Keratinocyte (primary cell): ENCODE results near the gene LRCH3. TPM values are rescaled to one million over a fixed set of nuclear protein-coding genes. Genes with fewer than 3 reads are reported as not detected.

Source experiments
- DNase-seq: peaks from one replicate; pipeline ENCODE4 v3.0.0-alpha.2; 2011; ENCODE audit warnings: low read depth, missing footprints, low spot score
- FAIRE-seq: peaks from 2 replicates; lab custom pipeline; 2011; peaks lifted over from hg19 to GRCh38; lab: Jason Lieb, UNC
- H2AFZ ChIP-seq: 2 replicates; pipeline ENCODE4 v1.6.0; 2012; ENCODE audit warnings: low read length, control low read depth, inconsistent platforms; ENCODE audit not compliant: control insufficient read depth
- H3K27ac ChIP-seq: 2 replicates; pipeline ENCODE4 v1.5.1; 2011; ENCODE audit warnings: low read length; ENCODE audit not compliant: control insufficient read depth, insufficient read depth
- H3K27me3 ChIP-seq: 3 replicates; pipeline ENCODE4 v1.6.0; 2011; ENCODE audit warnings: low read length; ENCODE audit not compliant: control insufficient read depth, insufficient read depth; ENCODE audit errors: extremely low read depth
- H3K36me3 ChIP-seq, 2 experiments: 2 replicates in 1 of 2; 3 replicates in 1 of 2; pipeline ENCODE4 v1.5.1; 2011; ENCODE audit warnings: low read length in 2 of 2, mild to moderate bottlenecking in 1 of 2; ENCODE audit not compliant: control insufficient read depth in 2 of 2, insufficient read depth in 2 of 2; ENCODE audit errors: extremely low read depth in 1 of 2
- H3K4me1 ChIP-seq: 3 replicates; pipeline ENCODE4 v1.5.1; 2011; ENCODE audit warnings: low read length; ENCODE audit not compliant: control insufficient read depth, insufficient read depth; ENCODE audit errors: extremely low read depth
- H3K4me2 ChIP-seq: 3 replicates; pipeline ENCODE4 v1.6.0; 2011; ENCODE audit warnings: low read depth, low read length; ENCODE audit not compliant: control insufficient read depth, insufficient read depth; ENCODE audit errors: extremely low read depth
- H3K4me3 ChIP-seq, 3 experiments: fragments of 200-600 bp in 1 of 3; sonication (generic) in 1 of 3; 2 replicates in 2 of 3; 3 replicates in 1 of 3; pipeline ENCODE4 v1.5.1; 2011 to 2016; ENCODE audit warnings: low read length in 3 of 3, mild to moderate bottlenecking in 3 of 3, control low read depth in 2 of 3, inconsistent platforms in 1 of 3, low read depth in 1 of 3, mixed read lengths in 1 of 3, mixed run types in 1 of 3, moderate library complexity in 1 of 3; ENCODE audit not compliant: control insufficient read depth in 2 of 3, insufficient read depth in 2 of 3; ENCODE audit errors: extremely low read depth in 1 of 3
- H3K79me2 ChIP-seq: 2 replicates; pipeline ENCODE4 v1.6.0; 2012; ENCODE audit warnings: low read length; ENCODE audit not compliant: control insufficient read depth, insufficient read depth
- H3K9ac ChIP-seq: 3 replicates; pipeline ENCODE4 v1.6.0; 2011; ENCODE audit warnings: low read length; ENCODE audit not compliant: control insufficient read depth, insufficient read depth; ENCODE audit errors: extremely low read depth
- H3K9me1 ChIP-seq: 3 replicates; pipeline ENCODE4 v1.6.0; 2011; ENCODE audit warnings: low read length; ENCODE audit not compliant: control insufficient read depth, insufficient read depth; ENCODE audit errors: extremely low read depth
- H3K9me3 ChIP-seq: 2 replicates; pipeline ENCODE4 v1.5.1; 2012; ENCODE audit warnings: low read depth, low read length; ENCODE audit not compliant: control insufficient read depth
- H4K20me1 ChIP-seq: 3 replicates; pipeline ENCODE4 v1.6.0; 2011; ENCODE audit warnings: low read length; ENCODE audit not compliant: control insufficient read depth, insufficient read depth; ENCODE audit errors: extremely low read depth
- EZH2 ChIP-seq: IDR thresholded peaks from one replicate; pipeline ENCODE4 v1.6.1; 2012; ENCODE audit warnings: inconsistent platforms, mild to moderate bottlenecking, low read length, moderate library complexity
- dilution Hi-C: fragments of 300-500 bp; cut with MboI; formaldehyde crosslinking; loops from one replicate; pipeline ENCODE4 v1.7.0; 2020; ENCODE audit warnings: low sequenced_read_pairs; ENCODE audit not compliant: extremely low pct_ligation_motif_present
- polyA plus RNA-seq, 5 experiments: library from polyadenylated mRNA; depleted of rRNA in 3 of 5; stranded (reverse) in 3 of 5; stranded (forward) in 1 of 5; unstranded in 1 of 5; fragments of >200 nt; gene quantifications; 1 replicate in 1 of 5; 2 replicates in 3 of 5; 3 replicates in 1 of 5; pipeline versions ENCODE4 v1.2.1 to v1.2.3, GENCODE V29; 2011 to 2012; ENCODE audit warnings: missing spikeins in 2 of 5, low read depth in 1 of 5, low replicate concordance in 1 of 5
- TF ChIP-seq, protein P1 (sequence below), 3 experiments: IDR thresholded peaks in 1 of 3; conservative IDR thresholded peaks in 1 of 3; optimal IDR thresholded peaks in 1 of 3; 2 replicates in 2 of 3; 3 replicates in 1 of 3; pipeline versions ENCODE3 to v1.5.1; 2011; ENCODE audit warnings: low read length in 3 of 3, mild to moderate bottlenecking in 3 of 3, moderate library complexity in 2 of 3, control low read depth in 1 of 3, inconsistent platforms in 1 of 3; ENCODE audit not compliant: insufficient read depth in 2 of 3; ENCODE audit errors: extremely low read depth in 1 of 3

The LRCH3 gene
- polyA plus RNA-seq, 1 donor (not counting 4 experiments of a cell fraction or from before 2014, with no cell fraction given), result 50.2 TPM

- no peak for FAIRE-seq
- dilution Hi-C loops, result no loop called here
- Histone ChIP-seq H3K9me3 (no peaks in the 10 kb centered on the region), H3K4me1 (peaks cover 18% of the 10 kb centered on the region), H2AFZ (no peak overlapping the region), H3K4me3 (no peak overlapping the region), H3K4me2 (no peak overlapping the region), H3K79me2 (peaks cover 65% of the 10 kb centered on the region), H3K9ac (no peak overlapping the region), H3K9me1 (peaks cover 2% of the 10 kb centered on the region), H3K27ac (no peak overlapping the region), H3K36me3 (peaks cover 1 to 9% of the 10 kb centered on the region in 2 experiments), H3K27me3 (no peaks in the 10 kb centered on the region), H4K20me1 (peaks cover 3% of the 10 kb centered on the region)
- DNase-seq, result no peak
- TF ChIP-seq, protein P1, sequence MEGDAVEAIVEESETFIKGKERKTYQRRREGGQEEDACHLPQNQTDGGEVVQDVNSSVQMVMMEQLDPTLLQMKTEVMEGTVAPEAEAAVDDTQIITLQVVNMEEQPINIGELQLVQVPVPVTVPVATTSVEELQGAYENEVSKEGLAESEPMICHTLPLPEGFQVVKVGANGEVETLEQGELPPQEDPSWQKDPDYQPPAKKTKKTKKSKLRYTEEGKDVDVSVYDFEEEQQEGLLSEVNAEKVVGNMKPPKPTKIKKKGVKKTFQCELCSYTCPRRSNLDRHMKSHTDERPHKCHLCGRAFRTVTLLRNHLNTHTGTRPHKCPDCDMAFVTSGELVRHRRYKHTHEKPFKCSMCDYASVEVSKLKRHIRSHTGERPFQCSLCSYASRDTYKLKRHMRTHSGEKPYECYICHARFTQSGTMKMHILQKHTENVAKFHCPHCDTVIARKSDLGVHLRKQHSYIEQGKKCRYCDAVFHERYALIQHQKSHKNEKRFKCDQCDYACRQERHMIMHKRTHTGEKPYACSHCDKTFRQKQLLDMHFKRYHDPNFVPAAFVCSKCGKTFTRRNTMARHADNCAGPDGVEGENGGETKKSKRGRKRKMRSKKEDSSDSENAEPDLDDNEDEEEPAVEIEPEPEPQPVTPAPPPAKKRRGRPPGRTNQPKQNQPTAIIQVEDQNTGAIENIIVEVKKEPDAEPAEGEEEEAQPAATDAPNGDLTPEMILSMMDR (optimal IDR thresholded peaks at IDR 0.05 in 1 of 3, IDR thresholded peaks at IDR 0.05 in 1 of 3, conservative IDR thresholded peaks at IDR 0.05 in 1 of 3; ENCODE audit: extremely low read depth in 1 of 3, insufficient read depth in 2 of 3, low read length in 3 of 3), result peak in 1 of 3 experiments; percentile 11
- TF ChIP-seq EZH2, result no peak
Measured at GRCh38 chr3:197753263-197753662, 37.8 kb upstream of the LRCH3 start.

- FAIRE-seq (no peak), DNase-seq (no peak)
- H3K9me1 ChIP-seq, result peaks cover 2% of the 10 kb centered on the region
- no peak overlapping the region for H3K27ac ChIP-seq
- no peak overlapping the region for H3K9ac ChIP-seq
- H3K27me3 ChIP-seq, result no peaks in the 10 kb centered on the region
- H3K9me3 ChIP-seq, result no peaks in the 10 kb centered on the region
- H3K79me2 ChIP-seq, result peaks cover 77% of the 10 kb centered on the region
- H3K36me3 ChIP-seq, result peaks cover 1 to 14% of the 10 kb centered on the region in 2 experiments
- dilution Hi-C loops, result no loop called here
- H4K20me1 ChIP-seq, result peaks cover 3% of the 10 kb centered on the region
- no peak overlapping the region for H3K4me3 ChIP-seq
- no peak overlapping the region for H2AFZ ChIP-seq
- no peak overlapping the region for H3K4me2 ChIP-seq
- H3K4me1 ChIP-seq, result peaks cover 9% of the 10 kb centered on the region
- TF ChIP-seq, protein P1 (optimal IDR thresholded peaks at IDR 0.05 in 1 of 3, IDR thresholded peaks at IDR 0.05 in 1 of 3, conservative IDR thresholded peaks at IDR 0.05 in 1 of 3; ENCODE audit: extremely low read depth in 1 of 3, insufficient read depth in 2 of 3, low read length in 3 of 3), result no peak
Measured at GRCh38 chr3:197756704-197757103, 34.4 kb upstream of the LRCH3 start.
